ENCODE measurements around the gene CLEC16A.
"Not testable (repeated sequence)": the region's sequence is repeated elsewhere in the genome, so short reads cannot be mapped to it uniquely, and the experiment has no call there.

Gene CLEC16A

DNA sequence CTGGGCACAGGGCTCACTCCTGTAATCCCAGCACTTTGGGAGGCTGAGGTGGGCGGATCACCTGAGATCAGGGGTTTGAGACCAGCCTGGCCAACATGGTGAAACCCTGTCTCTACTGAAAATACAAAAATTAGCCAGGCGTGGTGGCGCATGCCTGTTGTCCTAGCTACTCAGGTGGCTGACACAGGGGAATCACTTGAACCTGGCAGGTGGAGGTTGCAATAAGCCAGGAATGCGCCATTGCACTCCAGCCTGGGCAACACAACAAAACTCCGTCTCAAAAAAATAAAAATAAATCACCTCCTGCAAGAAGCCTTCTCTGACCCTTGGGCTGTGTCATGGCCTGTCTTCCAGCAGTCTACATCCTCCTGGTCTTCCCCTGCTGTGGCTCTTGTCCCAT is 158.9 kb downstream of the CLEC16A start:
- not testable (repeated sequence) for DNase-seq

DNA sequence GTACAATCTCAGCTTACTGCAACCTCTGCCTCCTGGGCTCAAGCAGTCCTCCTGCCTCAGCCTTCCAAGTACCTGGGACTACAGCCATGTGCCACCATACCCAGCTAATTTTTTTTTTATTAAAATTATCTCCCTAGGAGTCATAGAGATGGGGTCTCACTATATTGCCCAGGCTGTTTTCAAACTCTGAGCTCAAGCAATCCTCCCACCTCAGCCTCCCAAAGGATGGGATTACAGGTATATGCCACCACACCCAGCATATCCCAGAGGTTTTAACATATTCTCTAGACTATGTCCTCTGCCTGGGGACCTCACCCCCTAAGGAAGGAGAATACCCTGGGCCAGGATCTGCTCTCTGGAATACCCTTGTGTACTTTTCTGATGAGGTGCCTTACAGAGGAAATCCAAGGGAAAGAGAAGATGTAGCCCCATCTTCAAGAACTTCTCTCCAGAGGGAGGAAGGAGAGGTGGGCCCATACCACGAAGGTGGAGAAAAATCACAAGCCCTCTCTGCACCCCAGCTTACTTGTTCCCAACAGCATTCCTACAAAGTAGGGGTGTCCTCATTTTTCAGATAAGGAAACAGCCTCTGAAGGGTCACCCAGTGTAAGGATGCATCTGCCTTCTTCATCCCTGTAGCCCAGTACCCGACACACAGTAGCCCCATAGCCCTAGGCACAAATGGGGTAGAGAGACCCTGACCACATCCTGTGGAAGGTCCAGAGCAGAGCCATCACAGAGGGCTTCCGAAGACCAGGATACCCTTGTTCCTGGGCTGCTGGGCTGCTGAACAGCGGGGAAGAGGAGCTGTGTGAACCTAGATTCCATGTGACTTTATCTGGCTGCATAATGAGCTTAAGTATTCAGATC is 160.0 kb downstream of the CLEC16A start:
- no peak for DNase-seq

DNA sequence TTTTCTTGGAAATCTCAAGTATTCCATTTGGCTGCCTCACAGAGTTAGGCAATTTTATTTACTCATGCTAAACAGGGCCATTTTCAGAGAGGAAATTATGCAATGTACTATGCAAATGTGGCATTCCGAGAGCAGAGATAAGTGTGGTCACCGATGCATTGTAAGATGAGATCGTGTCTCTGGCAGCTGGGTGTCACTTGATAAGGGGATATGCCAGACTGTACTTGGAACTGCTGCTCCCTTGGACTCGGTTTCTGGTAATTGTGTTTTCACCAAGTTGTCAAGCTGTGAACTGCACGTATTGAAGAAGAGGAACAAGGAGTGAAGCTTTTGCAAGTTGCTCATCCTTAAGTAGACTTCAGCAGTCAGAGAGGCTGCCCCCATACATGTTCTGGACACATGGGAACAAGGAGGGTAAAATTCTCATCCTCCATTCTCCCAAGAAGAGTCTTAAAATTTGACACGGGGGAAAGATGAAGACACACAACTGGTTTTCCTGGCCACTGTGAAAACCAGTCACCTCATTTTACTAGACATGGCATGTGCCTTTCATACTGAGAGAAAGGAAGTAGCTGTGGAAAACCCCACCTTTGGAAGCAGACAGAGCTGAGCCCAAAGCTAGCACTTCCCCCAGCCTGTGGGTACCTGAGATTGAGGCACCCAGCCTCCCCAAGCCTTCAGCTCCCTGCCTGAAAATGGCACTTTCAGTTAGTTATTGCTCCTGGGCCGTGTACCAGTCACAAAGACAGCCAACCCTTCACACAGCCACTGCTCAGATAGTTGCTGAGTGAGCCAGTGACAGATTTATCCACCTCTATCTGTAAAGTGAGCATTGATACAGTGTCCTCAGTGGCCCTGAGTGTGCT is 160.9 kb downstream of the CLEC16A start:
- DNase-seq, result no peak

DNA sequence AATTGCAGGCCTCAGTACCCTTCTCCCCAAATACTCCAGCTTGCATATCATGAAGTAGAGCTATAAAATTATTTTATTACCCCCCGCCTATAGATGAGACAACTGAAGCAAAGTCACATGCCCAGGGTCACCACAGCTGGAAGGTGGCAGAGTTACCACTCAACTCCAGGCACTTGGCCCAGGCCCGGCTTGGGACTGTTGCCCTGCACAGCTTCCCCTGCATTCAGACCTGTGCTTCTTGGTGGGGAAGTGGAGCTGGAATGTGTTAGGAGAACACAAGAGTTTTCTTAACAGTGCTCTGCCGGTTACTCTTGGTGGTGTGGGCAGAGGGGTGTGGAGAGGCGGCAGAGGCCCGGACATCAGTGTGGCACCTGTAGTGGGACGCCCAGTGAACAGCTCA is 162.4 kb downstream of the CLEC16A start:
- DNase-seq, result no peak

DNA sequence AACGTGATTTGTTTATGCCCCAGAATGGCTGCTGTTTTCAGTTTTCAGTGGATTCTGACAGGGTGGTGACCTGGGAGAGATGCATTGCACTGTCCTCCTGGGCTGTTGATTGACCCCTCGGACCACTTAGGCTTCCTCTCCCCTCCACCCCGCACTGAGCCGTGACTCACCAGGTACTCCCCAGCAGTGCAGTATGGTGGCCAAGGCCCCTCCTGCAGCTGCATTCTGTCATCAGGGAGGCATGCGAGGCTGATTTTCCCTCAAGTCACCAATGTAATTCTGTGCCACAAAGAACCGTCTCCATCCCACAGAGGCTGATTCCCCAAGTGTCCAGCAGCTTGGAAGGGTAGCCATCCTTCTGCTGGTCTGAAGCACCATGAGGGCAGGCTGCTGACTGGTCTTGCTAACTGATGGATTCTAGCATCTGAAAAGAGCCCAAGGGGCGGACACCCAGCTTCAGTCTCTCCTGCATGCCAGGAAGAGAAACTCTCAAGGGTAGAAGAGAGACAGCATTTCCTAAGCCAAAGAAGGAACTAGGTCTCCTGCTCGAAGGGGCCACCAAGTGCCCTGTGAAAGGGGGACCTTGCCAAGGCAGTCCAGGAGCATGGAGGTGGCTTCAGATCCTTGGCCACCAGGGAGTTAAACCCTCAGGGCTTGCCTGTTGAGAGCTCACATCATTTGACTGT is 163.6 kb downstream of the CLEC16A start:
- DNase-seq, result no peak

DNA sequence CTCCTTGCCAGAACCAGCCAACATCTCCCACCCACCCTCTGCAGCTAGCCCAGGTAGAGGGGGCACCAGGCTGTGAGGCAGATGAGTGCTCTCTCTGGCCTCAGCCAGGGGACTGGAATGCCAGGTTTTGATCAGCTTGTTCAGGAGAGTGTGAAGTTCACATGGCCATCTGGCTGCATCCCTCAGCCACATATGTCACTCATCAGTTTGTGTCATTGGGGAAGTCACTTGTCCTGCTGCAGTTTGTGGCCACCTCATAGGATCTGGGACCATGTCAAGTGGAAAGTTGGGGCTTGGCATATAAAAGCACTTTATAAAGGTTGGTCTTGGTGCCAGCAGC is 164.1 kb downstream of the CLEC16A start:
- no peak for DNase-seq

DNA sequence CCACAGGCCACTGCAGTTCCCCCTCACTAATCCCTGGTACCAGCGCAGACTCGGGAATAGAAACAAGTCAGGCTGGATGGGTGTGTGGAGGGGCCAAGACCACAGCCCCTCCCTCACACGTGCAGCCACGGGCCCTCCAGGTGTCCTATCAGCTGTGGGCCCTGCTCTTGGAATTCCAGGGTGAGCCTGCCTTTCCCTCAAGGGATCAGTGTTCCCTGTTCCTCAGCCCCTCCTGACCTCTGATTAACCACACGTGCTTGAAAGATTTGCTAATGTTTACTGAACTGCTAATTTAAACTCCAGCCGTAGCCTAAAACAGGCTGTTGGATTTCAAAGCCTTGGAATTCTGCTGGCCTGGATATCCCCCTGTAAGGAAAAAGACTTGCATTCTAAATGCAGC is 165.2 kb downstream of the CLEC16A start:
- no peak for DNase-seq

DNA sequence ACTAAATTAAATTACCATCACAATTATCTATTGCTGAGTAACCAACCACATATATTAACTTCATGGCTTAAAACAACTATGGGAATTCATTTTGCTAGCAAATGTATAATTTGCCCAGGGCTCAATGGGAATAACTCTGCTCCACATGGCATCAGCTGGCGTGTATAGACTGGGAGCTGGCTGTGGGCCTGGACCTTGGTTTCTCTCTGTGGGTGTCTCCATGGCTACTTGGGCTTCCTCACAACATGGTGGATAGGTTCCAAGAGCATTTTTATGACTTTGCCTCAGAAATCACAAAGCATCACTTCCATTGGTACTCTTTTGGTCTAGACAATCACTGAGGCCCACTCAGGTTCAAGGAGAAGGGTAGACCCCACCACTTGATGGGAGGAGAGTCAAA is 166.8 kb downstream of the CLEC16A start:
- DNase-seq, result no peak

DNA sequence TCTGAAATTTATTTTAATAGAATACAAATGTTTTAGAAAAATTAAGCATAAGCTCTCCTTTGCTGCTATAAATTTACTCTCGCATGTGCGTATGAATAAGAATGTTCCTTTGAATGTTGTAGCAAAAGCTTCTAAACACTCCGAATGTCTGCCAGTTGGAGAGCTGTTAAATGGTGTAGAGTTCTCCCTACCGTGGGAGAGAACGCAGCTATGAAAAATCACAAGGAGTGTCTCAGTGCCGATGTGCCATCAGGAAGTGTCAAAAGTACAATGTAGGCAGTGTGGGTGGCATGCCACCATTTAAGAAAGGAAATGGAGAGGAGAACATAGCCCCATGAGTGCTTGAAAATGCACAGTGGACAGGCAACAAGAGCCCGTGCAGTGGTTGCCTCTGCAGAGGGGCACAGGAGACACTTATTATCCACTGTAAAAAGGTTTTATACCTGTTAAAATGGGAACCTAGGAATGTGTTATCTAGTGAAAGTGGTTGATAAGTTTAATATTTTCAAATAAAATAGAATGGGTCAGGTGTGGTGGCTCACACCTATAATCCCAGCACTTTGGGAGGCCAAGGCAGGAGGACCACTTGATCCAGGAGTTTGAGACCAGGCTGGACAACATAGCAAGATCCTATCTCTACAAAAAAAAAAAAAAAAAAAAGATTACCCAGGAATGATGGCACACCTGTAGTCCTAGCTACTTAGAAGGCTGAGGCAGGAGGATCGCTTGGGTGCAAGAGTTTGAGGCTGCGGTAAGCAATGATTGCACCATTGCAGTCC is 167.7 kb downstream of the CLEC16A start:
- no peak for DNase-seq

DNA sequence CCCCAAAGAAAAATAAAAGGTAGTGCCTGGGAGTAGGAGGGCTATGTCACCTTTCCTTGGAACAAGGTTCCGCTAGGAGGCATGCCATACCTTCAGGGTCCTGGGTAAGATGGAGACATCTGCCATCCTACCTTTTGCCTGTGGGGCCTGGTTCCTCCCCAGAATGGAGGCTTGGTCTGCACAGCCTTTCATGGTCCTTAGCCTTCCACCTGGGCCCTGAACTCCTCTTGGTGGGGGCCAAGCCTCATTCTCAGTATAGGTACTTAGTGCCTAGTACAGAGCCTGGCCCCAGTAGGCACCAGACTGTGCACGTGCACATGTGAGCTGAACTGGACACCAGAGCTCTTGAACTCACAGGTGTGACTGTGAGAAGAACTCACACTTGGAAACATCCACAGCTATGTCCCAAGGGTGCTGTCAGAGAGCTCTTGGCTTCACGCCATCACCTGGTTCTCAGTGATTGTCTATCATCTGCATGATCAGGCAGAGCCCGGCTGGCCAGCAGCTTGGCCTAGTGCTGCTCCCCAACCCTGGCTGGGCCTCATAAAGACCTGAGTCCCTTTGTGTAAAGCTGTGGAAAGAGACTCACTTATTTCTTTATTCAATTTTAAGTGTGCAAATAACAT is 168.5 kb downstream of the CLEC16A start:
- no peak for DNase-seq

DNA sequence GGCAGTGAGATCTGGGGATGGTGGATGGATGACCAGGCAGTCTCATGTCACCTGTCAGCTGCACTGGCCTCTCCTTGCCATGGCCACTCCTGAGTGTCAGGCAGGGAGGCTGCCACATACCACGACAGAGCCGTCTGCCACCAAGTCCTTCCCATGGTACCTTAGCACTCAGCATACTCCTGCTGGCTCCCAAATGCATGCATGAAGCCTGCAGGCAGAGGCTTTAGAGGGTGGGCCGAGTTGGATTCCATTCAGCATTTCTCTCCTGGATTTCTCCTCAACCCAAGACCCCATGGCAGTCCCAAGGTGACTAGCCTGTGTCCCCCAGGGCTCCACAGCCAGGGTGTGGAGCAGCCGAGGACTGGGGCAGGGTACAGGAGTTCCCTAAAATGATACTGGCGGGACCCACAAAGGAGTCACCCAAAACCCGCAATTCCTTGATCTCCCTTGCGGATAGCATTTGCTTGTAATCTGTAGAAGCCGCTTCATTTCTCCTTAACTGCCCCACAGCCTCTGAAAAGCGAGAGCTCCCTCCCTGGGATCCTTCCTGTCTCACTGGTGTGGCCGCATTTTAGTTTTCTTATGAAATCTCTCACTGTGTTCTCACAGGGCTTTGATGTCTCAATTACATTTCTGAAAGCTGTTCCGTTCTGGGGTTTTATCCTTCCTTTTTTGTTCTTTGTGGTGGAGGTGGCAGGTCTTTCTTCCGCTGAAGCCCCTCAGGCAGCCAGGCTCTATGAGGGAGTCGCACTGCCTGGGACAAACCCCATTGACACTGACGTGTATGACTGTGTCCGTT is 170.2 kb downstream of the CLEC16A start:
- DNase-seq, result no peak

DNA sequence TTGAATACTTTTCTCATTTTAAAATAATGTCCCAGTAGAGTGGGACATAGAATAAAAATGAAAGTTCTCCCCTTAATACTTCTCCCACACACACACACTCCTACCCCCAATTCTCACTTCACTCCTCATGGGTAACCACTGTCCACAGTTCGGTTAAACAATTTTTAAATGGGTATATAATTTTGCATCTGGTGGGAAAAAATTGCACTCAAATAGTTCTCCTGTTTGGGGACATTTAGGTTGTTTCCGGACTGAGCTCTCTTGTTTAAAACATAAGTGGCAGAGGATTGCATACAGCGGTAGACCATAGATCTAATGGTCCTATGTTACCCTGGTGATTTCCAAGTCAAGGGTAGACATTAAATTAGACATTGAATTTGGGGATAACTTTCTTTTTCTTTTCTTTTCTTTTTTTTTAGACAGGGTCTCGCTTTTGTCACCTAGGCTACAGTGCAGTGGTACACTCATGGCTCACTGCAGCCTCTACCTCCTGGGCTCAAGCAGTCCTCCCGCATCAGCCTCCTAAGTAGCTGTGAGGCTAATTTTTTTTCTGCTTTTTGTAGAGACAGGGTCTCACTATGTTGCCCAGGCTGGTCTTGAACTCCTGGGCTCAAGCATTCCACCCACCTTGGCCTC is 173.3 kb downstream of the CLEC16A start:
- no peak for DNase-seq

DNA sequence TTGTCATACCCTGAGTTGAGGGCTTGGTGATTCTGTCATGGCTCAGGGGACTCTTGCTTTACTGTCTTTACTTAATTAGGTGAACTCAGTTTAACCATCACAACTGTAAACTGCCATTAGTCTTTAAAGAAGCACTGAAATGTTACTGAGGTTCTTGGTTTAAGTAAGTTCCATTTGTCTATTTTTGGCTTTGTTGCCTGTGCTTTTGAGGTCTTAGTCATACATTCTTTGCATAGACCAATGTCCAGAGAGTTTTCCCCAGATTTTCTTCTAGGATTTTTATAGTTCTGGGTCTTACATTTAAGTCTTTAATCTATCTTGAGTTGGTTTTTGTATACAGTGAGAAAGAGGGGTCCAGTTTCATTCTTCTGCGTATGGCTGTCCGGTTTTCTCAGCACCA is 174.1 kb downstream of the CLEC16A start:
- DNase-seq, result no peak

DNA sequence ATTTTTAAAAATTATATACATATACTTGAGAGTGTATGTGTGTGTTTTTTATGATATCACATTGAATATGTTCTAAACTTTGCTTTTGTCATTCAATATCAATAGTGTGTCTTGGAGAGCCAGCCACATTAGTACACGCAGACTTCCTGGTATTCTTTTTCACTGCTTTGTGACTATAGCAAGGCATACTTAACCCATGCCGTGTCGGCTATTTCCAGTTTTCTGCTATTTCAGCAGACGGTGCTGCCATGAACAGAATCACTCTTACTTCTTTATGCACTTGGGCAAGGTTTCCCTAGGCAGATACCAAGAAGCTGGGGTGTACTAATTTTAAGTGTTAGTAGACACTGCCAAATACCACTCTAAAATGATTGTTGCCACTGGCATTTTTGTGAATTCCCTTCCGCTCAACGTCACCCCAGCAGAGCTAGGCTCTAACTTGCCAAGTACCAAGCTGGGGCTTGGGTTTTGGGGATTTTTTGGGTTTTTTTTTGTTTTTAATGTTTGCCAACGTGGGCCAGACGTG is 176.8 kb downstream of the CLEC16A start:
- DNase-seq, result no peak

DNA sequence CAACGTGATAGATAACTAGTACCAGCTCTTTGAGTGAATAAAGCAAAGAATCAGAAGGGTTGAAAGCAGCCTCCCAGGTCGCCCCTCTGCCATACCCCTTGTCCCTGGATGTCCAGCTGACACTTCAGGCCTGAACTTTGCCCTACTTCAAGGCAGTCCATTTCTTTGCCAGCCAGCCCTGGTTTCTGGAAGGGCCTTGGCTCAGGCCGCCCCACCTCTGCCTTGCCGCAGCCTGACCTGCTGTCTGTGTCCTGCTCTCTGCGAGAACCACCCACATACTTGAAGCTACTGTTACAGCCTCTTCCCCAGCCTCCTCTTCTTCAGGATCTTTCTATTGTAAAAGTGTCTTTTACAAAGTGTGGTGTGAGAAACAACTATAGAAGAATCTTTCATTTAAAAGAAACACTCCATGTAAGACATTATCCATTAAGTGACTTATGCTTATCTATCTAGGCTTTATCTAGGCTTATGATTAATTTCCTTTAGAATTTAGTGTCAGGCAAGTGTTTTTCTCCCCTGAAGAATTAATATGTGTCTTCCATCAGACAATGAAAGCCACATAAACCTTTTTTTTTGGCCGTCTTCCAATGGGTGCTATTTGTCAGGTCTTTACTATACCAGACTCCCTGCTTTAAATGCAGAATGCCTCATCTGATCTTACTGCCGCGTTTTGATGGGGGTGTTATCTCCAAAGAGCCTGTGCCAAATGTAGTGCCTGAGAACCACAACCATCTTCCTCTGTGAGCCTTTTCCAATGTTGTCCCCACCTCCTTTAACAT is 177.7 kb downstream of the CLEC16A start:
- DNase-seq, result no peak

DNA sequence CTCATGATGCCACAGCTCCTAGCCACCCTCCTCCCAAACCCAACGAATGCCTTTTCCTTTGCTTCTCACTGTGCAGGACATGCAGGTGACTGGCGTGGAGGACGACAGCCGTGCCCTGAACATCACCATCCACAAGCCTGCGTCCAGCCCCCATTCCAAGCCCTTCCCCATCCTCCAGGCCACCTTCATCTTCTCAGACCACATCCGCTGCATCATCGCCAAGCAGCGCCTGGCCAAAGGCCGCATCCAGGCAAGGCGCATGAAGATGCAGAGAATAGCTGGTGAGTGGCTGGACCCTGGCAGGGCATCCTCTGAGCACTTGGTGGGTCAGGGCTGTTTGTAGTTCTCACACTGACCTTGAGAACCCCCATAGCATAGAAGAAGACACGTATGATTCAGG is 179.3 kb downstream of the CLEC16A start:
- DNase-seq, result no peak

DNA sequence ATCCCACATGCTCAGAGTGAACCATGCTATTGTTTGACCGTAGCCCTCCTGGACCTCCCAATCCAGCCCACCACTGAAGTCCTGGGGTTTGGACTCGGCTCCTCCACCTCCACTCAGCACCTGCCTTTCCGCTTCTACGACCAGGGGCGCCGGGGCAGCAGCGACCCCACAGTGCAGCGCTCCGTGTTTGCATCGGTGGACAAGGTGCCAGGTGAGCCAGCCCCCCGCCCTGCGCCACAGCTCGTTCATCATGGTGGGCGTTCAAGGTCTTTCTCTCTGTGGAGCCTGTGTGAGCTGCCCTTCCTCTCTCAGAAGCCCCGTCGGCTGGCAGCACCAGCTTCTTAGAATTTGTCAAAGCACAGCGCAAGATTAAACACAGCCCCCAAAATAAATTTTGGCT is 181.6 kb downstream of the CLEC16A start:
- no peak for DNase-seq

DNA sequence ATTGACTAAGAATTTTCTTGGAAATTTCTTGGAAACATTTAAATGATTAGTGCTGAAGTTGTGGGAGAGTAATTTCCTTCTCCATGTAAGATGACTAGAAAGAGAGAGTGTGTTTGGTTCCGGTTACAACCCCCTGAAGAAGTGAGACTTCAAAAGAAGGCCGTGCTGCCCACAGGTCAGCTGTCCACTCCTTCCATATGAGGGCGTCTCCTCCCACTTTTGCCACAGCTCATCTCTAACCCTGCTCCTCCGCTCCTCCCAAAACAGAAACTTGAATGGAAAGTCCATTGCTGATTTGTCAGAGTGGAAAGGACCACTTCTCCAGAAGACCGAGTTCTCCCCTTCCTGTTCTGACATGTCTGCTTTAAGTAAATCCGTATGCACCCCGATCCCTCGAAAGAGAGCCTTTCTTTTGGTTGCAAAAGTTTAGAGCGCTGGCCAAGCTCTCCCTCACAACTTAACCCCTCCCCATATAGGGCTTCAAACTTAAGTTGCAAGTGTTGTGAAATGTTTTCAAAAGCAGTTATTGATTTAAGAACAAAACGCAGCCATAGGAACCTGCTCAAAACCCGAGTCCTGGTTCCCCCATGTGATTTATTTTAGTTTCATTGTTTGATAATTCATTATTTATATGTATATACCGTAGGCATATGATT is 182.2 kb downstream of the CLEC16A start:
- DNase-seq, result no peak

DNA sequence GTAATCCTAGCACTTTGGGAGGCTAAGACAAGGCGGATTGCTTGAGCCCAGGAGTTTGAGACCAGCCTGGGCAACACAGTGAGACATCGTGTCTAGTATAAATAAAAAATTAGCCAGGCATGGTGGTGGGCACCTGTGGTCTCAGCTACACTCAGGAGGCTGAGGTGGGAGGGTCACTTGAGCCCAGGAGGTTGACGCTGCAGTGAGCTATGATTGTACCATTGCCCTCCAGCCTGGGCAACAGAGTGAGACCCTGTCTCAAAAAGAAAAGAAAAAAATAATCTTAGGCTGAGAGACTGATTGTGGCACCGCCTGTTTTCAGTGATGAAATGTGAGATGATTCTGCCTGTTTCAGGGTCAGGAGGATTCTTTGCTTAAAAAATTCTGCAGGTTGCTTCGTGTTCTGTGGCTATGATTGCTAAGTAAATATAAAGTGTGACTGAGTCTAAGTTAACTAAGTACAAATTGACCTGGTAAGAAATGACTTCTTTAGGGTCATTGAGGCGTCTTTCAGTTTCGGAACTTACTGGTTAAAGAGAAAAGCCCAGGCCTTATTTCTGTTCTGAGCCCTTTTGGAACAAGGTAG is 183.3 kb downstream of the CLEC16A start:
- DNase-seq, result no peak

Measured in NCI-H1694 (cell line).